GM18951 (cell line): ENCODE data around the gene TMEM245.

Experiments used
- POLR2A ChIP-seq: IDR thresholded peaks from 4 replicates; pipeline ENCODE4 v1.6.1; 2011; ENCODE audit warnings: mild to moderate bottlenecking; ENCODE audit not compliant: insufficient read length, insufficient read depth; ENCODE audit errors: extremely low read depth
- in situ Hi-C: fragments of 300-500 bp; cut with MboI; formaldehyde crosslinking; loops from one replicate; pipeline ENCODE4 v1.12.0; 2022; ENCODE audit warnings: low sequenced_read_pairs, mixed read lengths, inconsistent platforms; ENCODE audit not compliant: unreplicated experiment

TMEM245 gene

DNA sequence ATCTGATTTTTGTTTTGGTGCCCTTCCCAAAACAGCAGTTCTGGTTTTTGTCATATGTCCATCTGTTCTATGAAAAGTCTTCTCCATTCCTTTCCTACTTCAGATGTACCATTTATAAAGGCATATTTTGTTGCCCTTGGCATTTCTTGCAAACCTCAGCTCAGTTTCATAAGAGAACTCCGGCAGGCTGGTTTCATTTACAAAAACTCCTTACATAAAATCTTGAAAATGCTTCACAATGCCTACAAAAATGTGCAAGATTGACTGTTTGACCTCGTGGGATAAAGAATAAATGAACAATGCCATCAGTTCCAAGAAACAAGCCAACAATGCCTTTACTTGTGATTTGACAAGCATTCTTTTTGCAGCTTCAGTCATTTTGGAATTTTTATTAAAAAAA lies 67.3 kb downstream of the TMEM245 start:
- in situ Hi-C loops, result no loop called here
- no peak for TF ChIP-seq POLR2A

DNA sequence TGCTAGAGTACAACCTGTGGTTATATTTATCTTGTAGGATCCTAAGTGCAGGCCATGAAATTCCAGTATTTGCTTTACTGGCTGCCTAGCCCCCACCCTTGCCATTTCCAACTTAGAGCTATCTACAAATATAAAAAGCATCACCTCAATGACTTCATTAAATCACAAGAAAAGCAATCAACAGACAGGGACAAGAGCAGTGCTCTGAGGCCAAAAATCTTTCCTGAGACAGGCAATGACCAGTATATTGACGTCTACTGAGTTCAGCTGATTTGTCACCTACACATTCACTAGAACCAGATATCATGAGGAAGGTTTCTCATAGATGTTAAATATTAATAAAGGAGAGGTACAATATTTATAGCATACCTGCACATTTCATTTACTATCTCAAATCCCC lies 68.0 kb downstream of the TMEM245 start:
- no peak for TF ChIP-seq POLR2A
- in situ Hi-C loops, result no loop called here

DNA sequence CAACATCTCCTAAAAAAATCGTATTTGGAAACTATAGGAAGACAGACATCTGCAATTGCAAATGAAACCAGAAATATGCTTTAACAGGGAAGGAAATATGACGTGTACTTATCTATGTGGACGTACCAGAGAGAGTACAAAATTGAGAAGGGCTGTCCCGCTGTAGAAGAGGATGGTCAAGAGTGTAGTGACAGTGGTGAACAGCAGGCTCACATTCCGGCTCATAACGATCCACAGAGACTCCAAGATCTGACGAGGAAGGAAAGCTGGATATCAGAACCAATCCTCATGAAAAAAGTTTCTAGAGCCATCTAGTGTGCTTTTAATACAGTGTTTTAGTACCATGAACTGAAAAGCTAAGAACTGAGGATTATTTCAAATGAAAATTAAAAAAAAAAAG lies 69.3 kb downstream of the TMEM245 start:
- in situ Hi-C loops, result no loop called here
- no peak for TF ChIP-seq POLR2A

DNA sequence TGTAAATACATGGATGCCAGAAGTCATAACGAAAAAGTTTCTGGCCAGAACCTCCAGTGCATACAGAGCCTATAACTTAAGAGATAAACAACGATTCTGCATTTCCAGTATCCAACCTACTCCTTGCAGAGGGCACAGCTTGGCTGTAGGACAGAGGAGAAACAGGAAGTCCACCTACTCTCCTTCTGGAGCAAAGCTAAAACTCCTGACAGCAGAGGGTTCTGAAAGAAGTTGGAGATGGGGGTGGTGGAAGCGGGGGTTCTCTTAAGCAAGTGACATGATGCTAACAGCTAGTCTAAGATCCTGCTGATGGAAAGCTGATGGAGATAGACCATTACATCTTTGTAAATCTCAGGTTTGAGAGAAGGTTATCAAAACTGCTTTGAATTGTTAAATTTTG lies 70.9 kb downstream of the TMEM245 start:
- in situ Hi-C loops, result no loop called here
- TF ChIP-seq POLR2A, result no peak

DNA sequence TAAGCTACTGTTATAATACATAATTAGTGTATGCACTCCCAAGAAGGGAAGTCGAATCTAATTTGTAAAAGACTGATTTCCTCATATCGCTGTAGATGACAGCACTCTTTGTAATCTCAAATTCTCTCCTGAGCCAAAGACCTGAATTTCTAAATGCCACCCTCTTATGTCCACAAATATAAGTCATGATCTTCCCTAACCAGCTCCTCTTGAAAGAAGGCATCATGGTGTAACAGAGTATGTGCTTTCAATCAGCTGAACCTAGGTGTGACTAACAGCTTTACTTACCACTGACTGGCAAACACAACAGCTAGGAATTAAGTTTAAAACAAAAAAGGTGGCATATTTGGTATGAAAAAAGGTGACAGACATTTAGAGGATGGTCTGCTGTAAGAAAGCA lies 72.5 kb downstream of the TMEM245 start:
- TF ChIP-seq POLR2A, result no peak
- in situ Hi-C loops, result no loop called here

DNA sequence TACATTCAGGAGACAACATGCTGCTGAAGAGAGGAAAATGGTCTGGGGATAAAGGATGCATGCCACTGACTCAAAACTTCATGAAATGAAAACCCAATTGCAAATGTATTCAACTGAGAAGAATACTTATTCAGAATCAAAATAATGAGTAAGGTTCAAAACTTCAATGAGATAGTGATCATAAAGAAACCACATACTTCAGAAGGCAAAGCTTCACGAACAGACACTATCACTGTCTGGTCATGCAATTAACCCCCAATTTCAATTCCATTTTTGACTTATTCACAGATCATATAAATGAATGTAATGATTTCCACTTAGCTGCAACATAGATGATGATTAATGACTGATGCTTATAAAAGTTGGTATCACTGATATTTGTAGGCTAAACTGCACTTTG lies 73.4 kb downstream of the TMEM245 start:
- TF ChIP-seq POLR2A, result no peak
- in situ Hi-C loops, result no loop called here

DNA sequence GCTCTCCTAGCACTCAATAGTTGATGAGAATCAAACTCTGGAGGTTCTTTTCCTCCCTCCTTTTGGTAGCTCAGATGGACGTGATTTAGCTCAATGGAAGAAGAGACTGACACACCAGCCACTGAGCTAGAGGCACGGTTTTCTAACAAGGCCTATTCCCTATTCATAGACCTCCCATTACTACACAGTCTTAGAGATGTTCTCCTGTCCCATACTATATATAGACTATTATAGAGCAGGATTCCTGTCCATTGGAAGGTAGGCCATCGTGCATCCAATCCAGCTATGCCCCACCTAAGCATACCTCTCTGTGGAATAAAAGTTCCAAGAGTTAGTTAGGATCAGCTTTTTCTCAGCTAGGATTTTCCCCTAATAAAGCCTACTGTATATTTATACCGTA lies 76.2 kb downstream of the TMEM245 start:
- in situ Hi-C loops, result no loop called here
- no peak for TF ChIP-seq POLR2A

DNA sequence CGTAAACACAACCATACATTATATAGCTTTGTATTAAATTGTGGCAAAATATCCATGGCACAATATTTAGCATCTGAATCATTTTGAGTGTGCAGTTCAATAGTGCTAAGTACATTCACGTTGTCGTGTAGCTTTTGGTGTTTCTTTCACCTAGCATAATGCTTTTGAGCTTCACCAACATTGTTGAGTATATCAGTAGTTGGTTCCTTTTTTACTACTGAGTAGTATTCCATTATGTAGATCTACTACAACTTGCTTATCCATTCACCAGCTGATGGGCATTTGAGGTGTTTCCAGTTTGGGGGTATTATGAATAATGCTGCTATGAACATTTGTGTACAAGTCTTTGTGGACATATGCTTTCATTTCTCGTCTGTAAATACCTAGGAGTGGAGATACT lies 79.2 kb downstream of the TMEM245 start:
- no peak for TF ChIP-seq POLR2A

DNA sequence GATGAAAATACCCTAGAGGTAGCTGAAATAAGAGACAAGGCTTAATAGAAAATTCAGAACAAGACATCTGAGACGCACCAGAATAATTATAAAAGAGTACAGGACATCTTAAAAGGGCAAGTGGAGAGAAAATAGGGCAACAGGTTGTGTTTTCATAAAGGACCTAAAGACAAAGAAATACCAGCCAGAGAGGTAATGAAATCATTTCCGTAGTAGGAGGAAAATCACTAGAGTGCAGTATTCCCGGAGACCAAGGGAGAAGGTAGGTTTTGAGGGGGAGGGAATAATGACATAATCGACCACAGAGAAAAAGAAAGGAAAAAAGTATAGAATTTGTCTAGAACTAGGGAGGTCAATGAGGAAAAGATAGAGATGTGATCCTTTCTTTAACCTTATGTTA lies 80.2 kb downstream of the TMEM245 start:
- in situ Hi-C loops, result no loop called here
- TF ChIP-seq POLR2A, result no peak

More for the DNA sequence above, 79.2 kb downstream of the TMEM245 start:
- in situ Hi-C loops, result no loop called here

DNA sequence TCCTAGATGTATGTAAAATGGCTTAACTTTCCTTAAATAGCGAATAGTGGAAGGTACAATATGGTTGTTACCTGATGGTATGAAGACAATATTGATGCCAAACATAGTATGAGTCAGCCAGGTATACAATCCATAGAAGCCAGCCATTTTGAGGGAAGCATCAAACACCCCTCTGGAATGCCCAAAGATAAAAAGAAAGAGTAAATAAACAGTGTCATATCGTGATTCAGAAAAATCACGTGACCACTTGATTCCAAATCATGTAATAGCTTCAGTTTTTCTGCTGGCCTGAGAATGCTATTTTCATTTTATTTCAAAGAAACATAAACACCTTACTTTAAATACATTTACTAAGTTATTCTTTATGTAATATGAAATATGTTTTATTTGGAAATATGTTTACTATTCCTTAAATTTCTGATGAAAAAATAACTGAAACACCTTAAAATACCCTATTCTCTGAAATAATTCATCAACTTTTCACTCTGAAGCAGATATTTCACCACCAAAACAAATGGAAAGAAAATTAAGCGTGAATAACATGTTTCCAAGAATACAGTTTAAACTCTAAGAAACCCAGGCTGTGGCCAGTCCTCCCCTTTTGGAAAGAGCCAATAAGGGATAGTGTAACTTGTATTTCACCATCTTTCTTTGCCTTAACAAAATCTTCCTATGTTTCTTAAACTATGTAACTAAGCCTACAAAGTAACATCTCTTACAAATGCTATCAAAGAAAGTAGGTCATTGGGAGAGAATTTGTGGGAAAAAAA lies 81.6 kb downstream of the TMEM245 start:
- in situ Hi-C loops, result no loop called here
- no peak for TF ChIP-seq POLR2A

DNA sequence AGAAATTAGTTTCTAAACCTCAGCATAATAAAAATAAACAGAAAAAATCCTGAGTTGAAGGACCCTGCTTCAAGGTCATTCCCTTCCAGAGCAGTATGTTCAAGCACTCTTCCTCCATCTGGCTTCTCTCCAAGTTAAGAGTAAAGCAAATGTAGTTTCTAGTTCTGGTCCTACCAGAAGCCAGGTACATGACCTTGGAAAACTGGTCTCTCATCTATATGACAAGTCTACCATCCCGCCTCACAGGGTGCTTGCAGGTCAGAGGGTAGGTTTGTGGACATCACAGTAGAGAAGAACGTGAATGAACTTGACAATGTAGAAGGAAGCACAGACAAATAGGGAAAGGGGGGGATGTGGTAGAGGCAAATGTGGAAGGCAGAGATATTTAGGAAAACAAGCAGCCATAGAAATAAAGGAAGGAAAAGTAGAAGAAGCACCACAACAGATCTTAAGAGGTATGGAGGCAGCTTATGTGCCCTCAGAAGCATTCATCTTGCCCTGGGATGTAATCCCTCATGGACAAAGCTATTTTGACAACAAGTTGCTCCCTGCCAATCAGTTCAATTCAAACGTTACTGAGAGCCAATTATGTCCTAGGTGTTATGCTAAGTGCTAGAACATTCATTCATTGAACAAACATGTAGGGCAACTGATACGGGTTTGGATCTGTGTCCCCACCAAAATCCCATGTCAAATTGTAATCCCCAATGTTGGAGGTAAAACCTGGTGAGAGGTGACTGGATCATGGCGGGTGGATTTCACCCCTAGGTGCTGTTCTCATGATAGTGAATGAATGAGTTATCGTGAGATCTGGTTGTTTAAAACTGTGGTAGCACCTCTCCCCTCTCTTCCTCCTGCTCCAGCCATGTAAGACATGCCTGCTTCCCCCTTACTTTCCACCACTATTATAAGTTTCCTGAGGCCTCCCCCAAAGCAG lies 82.7 kb downstream of the TMEM245 start:
- in situ Hi-C loops, result no loop called here
- TF ChIP-seq POLR2A, result no peak

DNA sequence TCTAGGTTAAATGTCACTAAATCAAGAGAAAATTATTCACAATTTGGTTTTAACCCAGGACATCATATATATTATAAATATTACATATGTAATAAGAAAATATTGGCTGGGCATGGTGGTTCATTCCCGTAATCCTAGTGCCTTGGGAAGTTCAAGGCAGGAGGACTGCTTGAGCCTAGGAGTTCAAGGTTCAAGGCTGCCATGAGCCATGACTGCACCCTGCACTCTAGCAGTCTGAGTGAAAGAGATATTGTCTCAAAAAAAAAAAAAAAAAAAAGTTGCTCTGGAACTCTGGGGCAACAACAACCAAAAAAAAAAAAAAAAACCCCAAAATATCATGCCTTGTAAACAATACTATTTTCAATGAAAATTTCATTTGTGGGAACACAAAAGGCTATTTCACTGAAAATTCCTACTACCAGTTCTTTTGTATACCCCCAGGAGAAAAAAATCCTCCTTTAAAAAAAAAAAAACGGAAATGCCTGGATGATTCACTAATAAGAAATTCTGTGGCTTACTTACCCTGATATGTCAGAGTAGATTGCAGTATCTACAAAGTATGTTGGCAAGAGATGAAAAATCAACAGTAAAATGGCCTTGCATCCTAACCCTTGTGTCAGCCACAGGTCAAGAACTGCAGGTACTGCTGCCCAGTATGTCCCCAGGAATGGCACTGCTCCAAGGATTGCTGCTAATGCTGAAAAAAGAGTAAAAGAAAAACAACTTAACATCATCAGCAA lies 83.9 kb downstream of the TMEM245 start:
- no peak for TF ChIP-seq POLR2A
- in situ Hi-C loops, result no loop called here
